ENCODE measurements around the gene NOP58.
A peak's percentile ranks its signal among the peaks of the same experiment; 100 is the strongest.
"Not testable (repeated sequence)": the region's sequence is repeated elsewhere in the genome, so short reads cannot be mapped to it uniquely, and the experiment has no call there.

NOP58 gene

GRCh38 chr2:202265467-202266277, at the start of gene NOP58:
Gene NOP58 (plus strand): TSS chr2:202265763. CDS start chr2:202265942, 179 bp downstream.
- DNase-seq: peak; percentile 86

GRCh38 chr2:202221873-202222272, 43.7 kb upstream of the NOP58 start:
- DNase-seq: no peak

- DNase-seq: no peak
Measured at GRCh38 chr2:202237787-202238233, 27.8 kb upstream of the NOP58 start.

- peak; percentile 93 for DNase-seq
Measured at GRCh38 chr2:202238234-202239197, 27.0 kb upstream of the NOP58 start, which contains the start of gene SUMO1. Gene SUMO1 (minus strand): TSS chr2:202238597. CDS start chr2:202238451, 146 bp downstream.

GRCh38 chr2:202247710-202248109, 17.9 kb upstream of the NOP58 start:
- DNase-seq: not testable (repeated sequence)

GRCh38 chr2:202249521-202250253, 15.9 kb upstream of the NOP58 start:
- no peak for DNase-seq

GRCh38 chr2:202251494-202251893, 14.1 kb upstream of the NOP58 start:
- no peak for DNase-seq

GRCh38 chr2:202261531-202261930, 4.0 kb upstream of the NOP58 start:
- DNase-seq: no peak

- peak; percentile 10 for DNase-seq
Measured at GRCh38 chr2:202267495-202267894, 1.9 kb downstream of the NOP58 start.

GRCh38 chr2:202269585-202269984, 4.0 kb downstream of the NOP58 start:
- peak; percentile 7 for DNase-seq

- DNase-seq: no peak
Measured at GRCh38 chr2:202270487-202270886, 4.9 kb downstream of the NOP58 start.

GRCh38 chr2:202276078-202276720, 10.6 kb downstream of the NOP58 start:
- DNase-seq: not testable (repeated sequence)

- DNase-seq: no peak
Measured at GRCh38 chr2:202278036-202278760, 12.6 kb downstream of the NOP58 start.

GRCh38 chr2:202278944-202279343, 13.4 kb downstream of the NOP58 start:
- no peak for DNase-seq

- DNase-seq: no peak
Measured at GRCh38 chr2:202286595-202286994, 21.0 kb downstream of the NOP58 start.

- DNase-seq: no peak
Measured at GRCh38 chr2:202289394-202290204, 24.0 kb downstream of the NOP58 start.

- no peak for DNase-seq
Measured at GRCh38 chr2:202290316-202290715, 24.8 kb downstream of the NOP58 start.

- no peak for DNase-seq
Measured at GRCh38 chr2:202290970-202291369, 25.4 kb downstream of the NOP58 start.

GRCh38 chr2:202299712-202300111, 34.1 kb downstream of the NOP58 start:
- no peak for DNase-seq

GRCh38 chr2:202306034-202306433, 40.5 kb downstream of the NOP58 start:
- DNase-seq: no peak
